Ectodermal cell (in vitro differentiated cells): ENCODE data around the gene MYOZ2.
"Not testable (repeated sequence)": the region's sequence is repeated elsewhere in the genome, so short reads cannot be mapped to it uniquely, and the experiment has no call there.

Source experiments
- H3K27ac ChIP-seq: 2 replicates; pipeline ENCODE4 v1.7.0; 2013; ENCODE audit warnings: mild to moderate bottlenecking, low read depth, low read length; ENCODE audit not compliant: insufficient read depth, poor library complexity, severe bottlenecking
- H3K27me3 ChIP-seq: 2 replicates; pipeline ENCODE4 v1.7.0; 2013; ENCODE audit warnings: mild to moderate bottlenecking, low read length; ENCODE audit not compliant: insufficient read depth, control insufficient read depth, poor library complexity, severe bottlenecking
- H3K36me3 ChIP-seq: one replicate; pipeline ENCODE4 v1.7.0; 2013; ENCODE audit warnings: low read length; ENCODE audit not compliant: control insufficient read depth, insufficient read depth
- H3K4me1 ChIP-seq: one replicate; pipeline ENCODE4 v1.7.0; 2013; ENCODE audit warnings: low read length; ENCODE audit not compliant: control insufficient read depth, insufficient read depth
- H3K4me3 ChIP-seq: 2 replicates; pipeline ENCODE4 v1.7.0; 2013; ENCODE audit warnings: low read depth, low read length, control low read depth; ENCODE audit not compliant: insufficient read depth
- H3K9me3 ChIP-seq: 2 replicates; pipeline ENCODE4 v1.7.0; 2013; ENCODE audit warnings: mild to moderate bottlenecking, low read length, moderate library complexity; ENCODE audit not compliant: control insufficient read depth
- WGBS, 2 experiments: methylation state at CpG; one replicate each; pipeline ENCODE4 v1.1.7; 2013; ENCODE audit warnings: missing lambda C conversion rate in 2 of 2; 5-methylcytosine and 5-hydroxymethylcytosine counted together

MYOZ2 gene

GRCh38 chr4:119149110-119149509 lies 13.5 kb downstream of the MYOZ2 start:
- H3K4me1 ChIP-seq, result no peaks in the 10 kb centered on the region
- no peaks in the 10 kb centered on the region for H3K9me3 ChIP-seq
- H3K36me3 ChIP-seq, result no peaks in the 10 kb centered on the region
- 83% methylated on average over 7 of the region's 7 CpGs for WGBS, 2 experiments
- H3K4me3 ChIP-seq, result no peak overlapping the region
- H3K27ac ChIP-seq, result no peak overlapping the region
- no peaks in the 10 kb centered on the region for H3K27me3 ChIP-seq

GRCh38 chr4:119151161-119151560 lies 15.5 kb downstream of the MYOZ2 start:
- H3K36me3 ChIP-seq, result no peaks in the 10 kb centered on the region
- no peaks in the 10 kb centered on the region for H3K4me1 ChIP-seq
- no peaks in the 10 kb centered on the region for H3K9me3 ChIP-seq
- no peaks in the 10 kb centered on the region for H3K27me3 ChIP-seq
- WGBS, 2 experiments, result 94 to 95% methylated on average over 2 of the region's 2 CpGs
- H3K4me3 ChIP-seq, result no peak overlapping the region
- H3K27ac ChIP-seq, result no peak overlapping the region

- Histone ChIP-seq H3K4me1 (no peaks in the 10 kb centered on the region), H3K27me3 (no peaks in the 10 kb centered on the region), H3K9me3 (no peaks in the 10 kb centered on the region), H3K27ac (no peak overlapping the region), H3K4me3 (no peak overlapping the region), H3K36me3 (no peaks in the 10 kb centered on the region)
- WGBS, 2 experiments, result 89 to 100% methylated on average over 2 of the region's 2 CpGs
Measured at GRCh38 chr4:119152741-119153140, 17.1 kb downstream of the MYOZ2 start.

GRCh38 chr4:119162174-119162573 lies 26.5 kb downstream of the MYOZ2 start:
- Histone ChIP-seq H3K4me3 (no peak overlapping the region), H3K27ac (no peak overlapping the region), H3K4me1 (no peaks in the 10 kb centered on the region), H3K36me3 (no peaks in the 10 kb centered on the region), H3K9me3 (no peaks in the 10 kb centered on the region), H3K27me3 (no peaks in the 10 kb centered on the region)
- WGBS, 2 experiments, result 88 to 93% methylated on average over 5 of the region's 5 CpGs

GRCh38 chr4:119165767-119166166 lies 30.1 kb downstream of the MYOZ2 start:
- H3K9me3 ChIP-seq, result no peaks in the 10 kb centered on the region
- WGBS, 2 experiments, result 86 to 91% methylated on average over 1 of the region's 3 CpGs
- no peak overlapping the region for H3K27ac ChIP-seq
- H3K36me3 ChIP-seq, result no peaks in the 10 kb centered on the region
- H3K27me3 ChIP-seq, result no peaks in the 10 kb centered on the region
- H3K4me3 ChIP-seq, result no peak overlapping the region
- no peaks in the 10 kb centered on the region for H3K4me1 ChIP-seq

- Histone ChIP-seq H3K27ac (no peak overlapping the region), H3K4me1 (no peaks in the 10 kb centered on the region), H3K9me3 (no peaks in the 10 kb centered on the region), H3K4me3 (no peak overlapping the region), H3K36me3 (no peaks in the 10 kb centered on the region), H3K27me3 (no peaks in the 10 kb centered on the region)
Measured at GRCh38 chr4:119170195-119170594, 34.6 kb downstream of the MYOZ2 start.

GRCh38 chr4:119172223-119172622 lies 36.6 kb downstream of the MYOZ2 start:
- 91 to 95% methylated on average over 7 of the region's 7 CpGs for WGBS, 2 experiments
- Histone ChIP-seq H3K9me3 (no peaks in the 10 kb centered on the region), H3K4me1 (no peaks in the 10 kb centered on the region), H3K27me3 (no peaks in the 10 kb centered on the region), H3K36me3 (no peaks in the 10 kb centered on the region), H3K27ac (no peak overlapping the region), H3K4me3 (no peak overlapping the region)

- H3K4me1 ChIP-seq, H3K27ac ChIP-seq, H3K27me3 ChIP-seq, H3K36me3 ChIP-seq, H3K4me3 ChIP-seq, H3K9me3 ChIP-seq: not testable (repeated sequence)
- 92 to 94% methylated on average over 30 of the region's 30 CpGs for WGBS, 2 experiments
Measured at GRCh38 chr4:119173729-119174361, 38.2 kb downstream of the MYOZ2 start.

GRCh38 chr4:119179011-119179410 lies 43.4 kb downstream of the MYOZ2 start:
- WGBS, 2 experiments, result 91 to 95% methylated on average over 1 of the region's 1 CpG
- Histone ChIP-seq H3K27me3 (no peaks in the 10 kb centered on the region), H3K4me3 (no peak overlapping the region)

GRCh38 chr4:119184128-119184527 lies 48.5 kb downstream of the MYOZ2 start:
- Histone ChIP-seq H3K27ac (no peak overlapping the region), H3K36me3 (no peaks in the 10 kb centered on the region), H3K4me1 (no peaks in the 10 kb centered on the region), H3K4me3 (no peak overlapping the region), H3K27me3 (no peaks in the 10 kb centered on the region), H3K9me3 (no peaks in the 10 kb centered on the region)
- WGBS, 2 experiments, result 94 to 100% methylated on average over 1 to 2 of the region's 2 CpGs

More at GRCh38 chr4:119179011-119179410, 43.4 kb downstream of the MYOZ2 start:
- Histone ChIP-seq H3K9me3 (no peaks in the 10 kb centered on the region), H3K27ac (no peak overlapping the region), H3K4me1 (no peaks in the 10 kb centered on the region), H3K36me3 (no peaks in the 10 kb centered on the region)

- Histone ChIP-seq H3K4me1 (no peaks in the 10 kb centered on the region), H3K27me3 (no peaks in the 10 kb centered on the region), H3K36me3 (no peaks in the 10 kb centered on the region), H3K27ac (no peak overlapping the region), H3K4me3 (no peak overlapping the region), H3K9me3 (no peaks in the 10 kb centered on the region)
- 80 to 85% methylated on average over 1 of the region's 1 CpG for WGBS, 2 experiments
Measured at GRCh38 chr4:119189638-119190037, 54.0 kb downstream of the MYOZ2 start.
